B cell (primary cell): ENCODE data around the gene NOC2L. TPM values are rescaled to one million over a fixed set of nuclear protein-coding genes. Genes with fewer than 3 reads are reported as not detected.

Experiments used
- ATAC-seq: fragments of 200-7000 bp; cut with Tn5 transposase; one replicate; pipeline ENCODE4 v1.10.0; 2021; ENCODE audit warnings: low read depth, mild to moderate bottlenecking, moderate number of reproducible peaks, moderate library complexity
- CTCF ChIA-PET: fragments of 350-600 bp; sonication (Branson Sonifier 250); formaldehyde crosslinking; loops from one replicate; lab custom pipeline; 2021; ENCODE audit warnings: antibody characterized with exemption, inconsistent platforms; lab: Charles Lee
- POLR2A ChIA-PET: fragments of 350-600 bp; sonication (Branson Sonifier 250); formaldehyde crosslinking; loops from one replicate; lab custom pipeline; 2021; ENCODE audit warnings: antibody characterized with exemption; lab: Charles Lee
- DNase-seq: peaks from one replicate; pipeline ENCODE4 v3.0.0; 2013
- H2AFZ ChIP-seq: 2 replicates; pipeline ENCODE4 v1.6.1; 2012; ENCODE audit warnings: mild to moderate bottlenecking, low read depth, low read length; ENCODE audit not compliant: insufficient read depth, poor library complexity, severe bottlenecking
- H3K27ac ChIP-seq, 2 donors: 1 replicate in 1 of 2; 2 replicates in 1 of 2; pipeline ENCODE4 v1.5.1; 2012 to 2013; ENCODE audit warnings: low read length in 2 of 2, mild to moderate bottlenecking in 2 of 2, moderate library complexity in 1 of 2
- H3K27me3 ChIP-seq, 4 experiments: fragments of 200-600 bp in 1 of 4; sonication (generic) in 1 of 4; replicated peaks in 1 of 4; 1 replicate in 2 of 4; 2 replicates in 2 of 4; pipeline versions ENCODE4 v1.6.1 to v1.7.0; 2013 to 2016; ENCODE audit warnings: low read length in 3 of 4, mild to moderate bottlenecking in 2 of 4, mixed read lengths in 1 of 4, moderate library complexity in 1 of 4; ENCODE audit not compliant: insufficient read depth in 4 of 4, control insufficient read depth in 3 of 4; ENCODE audit errors: control extremely low read depth in 1 of 4
- H3K36me3 ChIP-seq, 2 experiments: replicated peaks in 1 of 2; 1 replicate in 1 of 2; 2 replicates in 1 of 2; pipeline versions ENCODE4 v1.6.1 to v1.7.1; 2013; ENCODE audit warnings: low read length in 1 of 2; ENCODE audit not compliant: insufficient read depth in 2 of 2, control insufficient read depth in 1 of 2; ENCODE audit errors: control extremely low read depth in 1 of 2, extremely low read depth in 1 of 2
- H3K4me1 ChIP-seq, 2 donors: fragments of 200-600 bp in 1 of 2; sonication (generic) in 1 of 2; 1 replicate in 1 of 2; 2 replicates in 1 of 2; pipeline versions ENCODE4 v1.5.1 to v1.6.1; 2013 to 2017; ENCODE audit warnings: low read length in 2 of 2; ENCODE audit not compliant: control insufficient read depth in 2 of 2, insufficient read depth in 2 of 2
- H3K4me2 ChIP-seq: replicated peaks from 2 replicates; pipeline ENCODE3; 2012; ENCODE audit warnings: mild to moderate bottlenecking, low read depth, low read length; ENCODE audit not compliant: poor library complexity, severe bottlenecking
- H3K4me3 ChIP-seq, 5 experiments: fragments of 200-600 bp in 1 of 5; sonication (generic) in 1 of 5; 1 replicate in 3 of 5; 2 replicates in 2 of 5; pipeline versions ENCODE4 v1.5.1 to v1.7.0; 2011 to 2016; ENCODE audit warnings: low read length in 4 of 5, mild to moderate bottlenecking in 4 of 5, low read depth in 2 of 5, control low read depth in 1 of 5, moderate library complexity in 1 of 5; ENCODE audit not compliant: insufficient read depth in 1 of 5; ENCODE audit errors: control extremely low read depth in 1 of 5, extremely low read depth in 1 of 5
- H3K79me2 ChIP-seq: fragments of 200-600 bp; sonication (generic); one replicate; pipeline ENCODE4 v1.6.0; 2016; ENCODE audit warnings: low read length; ENCODE audit not compliant: control insufficient read depth, insufficient read depth
- H3K9ac ChIP-seq: fragments of 200-600 bp; sonication (generic); 2 replicates; pipeline ENCODE4 v1.6.1; 2017; ENCODE audit warnings: mild to moderate bottlenecking, low read length, moderate library complexity
- H3K9me3 ChIP-seq, 3 donors: one replicate each; pipeline versions ENCODE4 v1.6.1 to v1.7.1; 2013; ENCODE audit warnings: low read length in 2 of 3; ENCODE audit not compliant: control insufficient read depth in 2 of 3, insufficient read depth in 1 of 3; ENCODE audit errors: control extremely low read depth in 1 of 3
- H4K20me1 ChIP-seq: 2 replicates; pipeline ENCODE4 v1.6.0; 2012; ENCODE audit warnings: mild to moderate bottlenecking, low read length; ENCODE audit not compliant: insufficient read depth, control insufficient read depth, poor library complexity, severe bottlenecking
- H3K27ac Mint-ChIP-seq: one replicate; pipeline ENCODE4 v1.8.0; 2021; ENCODE audit warnings: mixed read lengths
- H3K27me3 Mint-ChIP-seq: one replicate; pipeline ENCODE4 v1.8.0; 2021; ENCODE audit warnings: mixed read lengths
- H3K4me1 Mint-ChIP-seq: one replicate; pipeline ENCODE4 v1.8.0; 2021; ENCODE audit warnings: mixed read lengths
- H3K4me3 Mint-ChIP-seq: one replicate; pipeline ENCODE4 v1.8.0; 2021; ENCODE audit warnings: mixed read lengths
- H3K9me3 Mint-ChIP-seq: one replicate; pipeline ENCODE4 v1.8.0; 2022; ENCODE audit warnings: mixed read lengths; ENCODE audit not compliant: insufficient read depth
- EZH2 ChIP-seq: IDR thresholded peaks from 2 replicates; pipeline ENCODE4 v1.6.1; 2012; ENCODE audit warnings: borderline replicate concordance, low read depth, mild to moderate bottlenecking, moderate library complexity, low read length; ENCODE audit not compliant: insufficient read depth, poor library complexity, severe bottlenecking
- WGBS: methylation state at CpG from one replicate; pipeline ENCODE4 v1.1.5; 2013; ENCODE audit warnings: missing lambda C conversion rate; ENCODE audit not compliant: insufficient coverage; 5-methylcytosine and 5-hydroxymethylcytosine counted together
- intact Hi-C: fragments of 100-400 bp; cut with micrococcal nuclease; formaldehyde crosslinking; loops from one replicate; pipeline ENCODE4 v1.10.0; 2022
- polyA plus RNA-seq: library from polyadenylated mRNA; depleted of rRNA; stranded (reverse); fragments of >200 nt; gene quantifications from 2 replicates; pipeline ENCODE4 v1.2.3, GENCODE V29; 2012
- total RNA-seq, 2 donors: library from RNA; stranded (reverse); fragments of 120-200 nt in 1 of 2; gene quantifications; 1 replicate in 1 of 2; 2 replicates in 1 of 2; pipeline versions ENCODE4 v1.2.3 to v1.2.4, GENCODE V29; 2013 to 2022
- TF ChIP-seq, protein P1 (sequence below): fragments of 200-600 bp; IDR thresholded peaks from one replicate; pipeline ENCODE4 v1.8.0; 2022; ENCODE audit warnings: antibody characterized with exemption, mild to moderate bottlenecking

NOC2L gene
- total and polyA plus RNA-seq, 2 donors (not counting 1 experiment from before 2014, with no cell fraction given): 48.0 to 64.1 TPM

GRCh38 chr1:921011-921837, 37.8 kb downstream of the NOC2L start:
- no peaks in the 10 kb centered on the region for H3K9me3 Mint-ChIP-seq
- no peaks in the 10 kb centered on the region for H3K79me2 ChIP-seq
- no peak overlapping the region for H3K4me3 ChIP-seq
- ChIA-PET POLR2A (no interaction called here), CTCF (no interaction called here)
- H3K4me1 Mint-ChIP-seq: peaks cover 22% of the 10 kb centered on the region
- H3K4me3 Mint-ChIP-seq: peak overlapping the region; percentile 62
- peak; percentile 69 for DNase-seq
- peaks cover 0 to 18% (median 0%) of the 10 kb centered on the region in 3 donors for H3K9me3 ChIP-seq
- H3K27ac Mint-ChIP-seq: no peak overlapping the region
- 32% methylated on average over 38 of the region's 38 CpGs for WGBS
- intact Hi-C loops: loop anchor here (2.0 kb wide), 1 partner anchor 16 kb away; no protein-coding TSS in a partner anchor
- H3K4me2 ChIP-seq: peak overlapping the region; percentile 51
- peaks cover 44% of the 10 kb centered on the region for H3K27me3 Mint-ChIP-seq
- H3K27me3 ChIP-seq: peaks cover 0 to 80% (median 39%) of the 10 kb centered on the region in 4 experiments
- H3K36me3 ChIP-seq: no peaks in the 10 kb centered on the region
- no peaks in the 10 kb centered on the region for H4K20me1 ChIP-seq
- no peak overlapping the region for H3K27ac ChIP-seq
- H2AFZ ChIP-seq: no peak overlapping the region
- no peak overlapping the region for H3K9ac ChIP-seq
- peaks cover 35 to 48% of the 10 kb centered on the region in 2 donors for H3K4me1 ChIP-seq
- TF ChIP-seq, protein P1, sequence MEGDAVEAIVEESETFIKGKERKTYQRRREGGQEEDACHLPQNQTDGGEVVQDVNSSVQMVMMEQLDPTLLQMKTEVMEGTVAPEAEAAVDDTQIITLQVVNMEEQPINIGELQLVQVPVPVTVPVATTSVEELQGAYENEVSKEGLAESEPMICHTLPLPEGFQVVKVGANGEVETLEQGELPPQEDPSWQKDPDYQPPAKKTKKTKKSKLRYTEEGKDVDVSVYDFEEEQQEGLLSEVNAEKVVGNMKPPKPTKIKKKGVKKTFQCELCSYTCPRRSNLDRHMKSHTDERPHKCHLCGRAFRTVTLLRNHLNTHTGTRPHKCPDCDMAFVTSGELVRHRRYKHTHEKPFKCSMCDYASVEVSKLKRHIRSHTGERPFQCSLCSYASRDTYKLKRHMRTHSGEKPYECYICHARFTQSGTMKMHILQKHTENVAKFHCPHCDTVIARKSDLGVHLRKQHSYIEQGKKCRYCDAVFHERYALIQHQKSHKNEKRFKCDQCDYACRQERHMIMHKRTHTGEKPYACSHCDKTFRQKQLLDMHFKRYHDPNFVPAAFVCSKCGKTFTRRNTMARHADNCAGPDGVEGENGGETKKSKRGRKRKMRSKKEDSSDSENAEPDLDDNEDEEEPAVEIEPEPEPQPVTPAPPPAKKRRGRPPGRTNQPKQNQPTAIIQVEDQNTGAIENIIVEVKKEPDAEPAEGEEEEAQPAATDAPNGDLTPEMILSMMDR: peak; percentile 14
- TF ChIP-seq EZH2: no peak
- peak; percentile 52 for ATAC-seq

GRCh38 chr1:920521-920920, 38.5 kb downstream of the NOC2L start:
- Histone ChIP-seq H3K27ac (no peak overlapping the region), H3K4me2 (peak overlapping the region; percentile 51), H3K4me1 (peaks cover 29 to 41% of the 10 kb centered on the region in 2 donors), H3K9ac (no peak overlapping the region), H3K27me3 (peaks cover 0 to 73% (median 35%) of the 10 kb centered on the region in 4 experiments), H2AFZ (no peak overlapping the region), H3K36me3 (no peaks in the 10 kb centered on the region), H3K4me3 (no peak overlapping the region), H3K9me3 (peaks cover 0 to 18% (median 0%) of the 10 kb centered on the region in 3 donors), H4K20me1 (no peaks in the 10 kb centered on the region), H3K79me2 (no peaks in the 10 kb centered on the region)
- peaks cover 18% of the 10 kb centered on the region for H3K4me1 Mint-ChIP-seq
- ChIA-PET CTCF (no interaction called here), POLR2A (no interaction called here)
- no peaks in the 10 kb centered on the region for H3K9me3 Mint-ChIP-seq
- intact Hi-C loops: loop anchor here (2.0 kb wide), 1 partner anchor 16 kb away; no protein-coding TSS in a partner anchor
- 15% methylated on average over 11 of the region's 13 CpGs for WGBS
- H3K27me3 Mint-ChIP-seq: peaks cover 38% of the 10 kb centered on the region
- peak overlapping the region; percentile 19 for H3K4me3 Mint-ChIP-seq
- ATAC-seq (no peak), DNase-seq (no peak)
- TF ChIP-seq EZH2: no peak
- TF ChIP-seq, protein P1: no peak
- H3K27ac Mint-ChIP-seq: no peak overlapping the region
